Gastroesophageal sphincter (tissue), 4 donors: Measurements from ENCODE around the gene KCP. TPM values are rescaled to one million over a fixed set of nuclear protein-coding genes. Genes with fewer than 3 reads are reported as not detected.

Experiments
- ATAC-seq: fragments of 150-250 bp; one replicate; pipeline ENCODE4 v1.9.1; 2016; ENCODE audit warnings: mild to moderate bottlenecking, moderate library complexity
- H3K27ac ChIP-seq, 4 donors: fragments of 200-600 bp; sonication (generic) in 3 of 4; 1 replicate in 3 of 4; 2 replicates in 1 of 4; pipeline ENCODE4 v1.5.1; 2016 to 2019
- H3K27me3 ChIP-seq: fragments of 200-600 bp; sonication (generic); one replicate; pipeline ENCODE4 v1.5.1; 2019
- H3K36me3 ChIP-seq, 2 donors: fragments of 200-600 bp; sonication (generic); one replicate each; pipeline ENCODE4 v1.5.1; 2019; ENCODE audit warnings: control low read depth in 1 of 2
- H3K4me1 ChIP-seq, 3 donors: fragments of 200-600 bp; sonication (generic); 1 replicate in 2 of 3; 2 replicates in 1 of 3; pipeline ENCODE4 v1.5.1; 2016 to 2019; ENCODE audit warnings: control low read depth in 2 of 3
- H3K4me3 ChIP-seq, 2 donors: fragments of 200-600 bp; sonication (generic); one replicate each; pipeline ENCODE4 v1.5.1; 2019; ENCODE audit warnings: mild to moderate bottlenecking in 1 of 2, moderate library complexity in 1 of 2
- H3K9me3 ChIP-seq, 3 donors: fragments of 200-600 bp; sonication (generic); one replicate each; pipeline ENCODE4 v1.5.1; 2017 to 2019; ENCODE audit warnings: control low read depth in 2 of 3
- EP300 ChIP-seq: sonication (generic); formaldehyde crosslinking; IDR thresholded peaks from one replicate; pipeline ENCODE4 v1.6.1; 2017; ENCODE audit warnings: antibody characterized with exemption, mild to moderate bottlenecking
- POLR2A ChIP-seq, 2 donors: fragments of 450-650 bp; IDR thresholded peaks; one replicate each; pipeline ENCODE4 v1.6.1; 2017; ENCODE audit warnings: antibody characterized with exemption in 2 of 2, mild to moderate bottlenecking in 2 of 2, moderate library complexity in 1 of 2
- POLR2AphosphoS5 ChIP-seq: sonication (generic); formaldehyde crosslinking; IDR thresholded peaks from one replicate; pipeline ENCODE4 v1.6.1; 2017; ENCODE audit warnings: antibody characterized with exemption
- WGBS, 2 donors: methylation state at CpG; one replicate each; pipeline ENCODE4 v1.1.5; 2018; ENCODE audit warnings: low coverage in 1 of 2; 5-methylcytosine and 5-hydroxymethylcytosine counted together
- total RNA-seq, 4 donors: library from RNA; depleted of rRNA; stranded (reverse); fragments of >200 nt; gene quantifications; one replicate each; pipeline ENCODE4 v1.1.0, GENCODE V29; 2016
- TF ChIP-seq, protein P1 (sequence below), 4 experiments: fragments of 200-600 bp in 2 of 4; fragments of 450-650 bp in 2 of 4; sonication (generic) in 1 of 4; IDR thresholded peaks; one replicate each; pipeline ENCODE4 v1.5.1; 2017 to 2019; ENCODE audit warnings: antibody characterized with exemption in 4 of 4, mild to moderate bottlenecking in 2 of 4, moderate library complexity in 2 of 4

Gene KCP
- total RNA-seq, 4 donors from 2014 or later = 0.31 to 0.67 TPM; not detected in 2

DNA sequence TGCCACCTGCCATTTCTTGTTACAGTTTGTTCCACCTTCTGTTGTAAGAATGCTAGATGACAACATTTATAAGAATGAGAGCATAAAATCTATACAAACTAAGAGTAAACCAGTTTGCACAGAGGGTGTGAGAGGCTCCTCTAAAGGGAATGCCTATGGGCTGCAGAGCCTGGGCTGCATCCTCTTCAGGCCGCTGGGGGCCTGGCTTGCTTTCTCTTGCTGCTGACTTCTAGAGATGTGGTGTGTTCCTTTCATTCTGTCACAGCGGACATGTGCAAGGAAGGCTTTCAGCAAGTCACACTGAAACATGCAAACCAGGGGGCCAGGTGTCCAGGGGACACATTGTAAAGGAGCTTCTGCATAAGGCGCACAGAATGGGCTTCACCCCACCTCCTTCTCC, 55.0 kb downstream of the KCP start:
- Histone ChIP-seq H3K9me3 (no peaks in the 10 kb centered on the region), H3K27me3 (no peaks in the 10 kb centered on the region), H3K4me3 (no peak overlapping the region), H3K27ac (peak overlapping the region in 1 of 4 donors; percentile 56), H3K36me3 (peaks cover 0 to 78% of the 10 kb centered on the region in 2 donors), H3K4me1 (peaks cover 0 to 34% (median 23%) of the 10 kb centered on the region in 3 donors)
- TF ChIP-seq, protein P1, sequence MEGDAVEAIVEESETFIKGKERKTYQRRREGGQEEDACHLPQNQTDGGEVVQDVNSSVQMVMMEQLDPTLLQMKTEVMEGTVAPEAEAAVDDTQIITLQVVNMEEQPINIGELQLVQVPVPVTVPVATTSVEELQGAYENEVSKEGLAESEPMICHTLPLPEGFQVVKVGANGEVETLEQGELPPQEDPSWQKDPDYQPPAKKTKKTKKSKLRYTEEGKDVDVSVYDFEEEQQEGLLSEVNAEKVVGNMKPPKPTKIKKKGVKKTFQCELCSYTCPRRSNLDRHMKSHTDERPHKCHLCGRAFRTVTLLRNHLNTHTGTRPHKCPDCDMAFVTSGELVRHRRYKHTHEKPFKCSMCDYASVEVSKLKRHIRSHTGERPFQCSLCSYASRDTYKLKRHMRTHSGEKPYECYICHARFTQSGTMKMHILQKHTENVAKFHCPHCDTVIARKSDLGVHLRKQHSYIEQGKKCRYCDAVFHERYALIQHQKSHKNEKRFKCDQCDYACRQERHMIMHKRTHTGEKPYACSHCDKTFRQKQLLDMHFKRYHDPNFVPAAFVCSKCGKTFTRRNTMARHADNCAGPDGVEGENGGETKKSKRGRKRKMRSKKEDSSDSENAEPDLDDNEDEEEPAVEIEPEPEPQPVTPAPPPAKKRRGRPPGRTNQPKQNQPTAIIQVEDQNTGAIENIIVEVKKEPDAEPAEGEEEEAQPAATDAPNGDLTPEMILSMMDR (IDR thresholded peaks at IDR 0.05) = no peak
- TF ChIP-seq POLR2AphosphoS5 = no peak
- no peak for TF ChIP-seq EP300
- no peak for TF ChIP-seq POLR2A (IDR thresholded peaks at IDR 0.05)
- WGBS, 2 donors = 70 to 80% methylated on average over 1 to 2 of the region's 3 CpGs
- ATAC-seq = no peak

DNA sequence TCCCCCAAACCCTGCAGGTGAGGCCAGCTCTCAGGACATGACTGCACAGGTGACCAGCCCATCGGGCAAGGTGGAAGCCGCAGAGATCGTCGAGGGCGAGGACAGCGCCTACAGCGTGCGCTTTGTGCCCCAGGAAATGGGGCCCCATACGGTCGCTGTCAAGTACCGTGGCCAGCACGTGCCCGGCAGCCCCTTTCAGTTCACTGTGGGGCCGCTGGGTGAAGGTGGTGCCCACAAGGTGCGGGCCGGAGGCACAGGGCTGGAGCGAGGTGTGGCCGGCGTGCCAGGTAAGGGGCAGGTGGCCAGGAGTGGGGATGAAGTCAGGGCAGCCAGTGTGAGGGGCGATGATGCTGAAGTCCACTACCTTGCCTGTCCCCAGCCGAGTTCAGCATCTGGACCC, 56.1 kb downstream of the KCP start:
- peaks cover 0 to 89% of the 10 kb centered on the region in 2 donors for H3K36me3 ChIP-seq
- 100% methylated on average over 1 of the region's 21 CpGs; no CpG with 5 or more reads in 1 of the 2 donors for WGBS, 2 donors

DNA sequence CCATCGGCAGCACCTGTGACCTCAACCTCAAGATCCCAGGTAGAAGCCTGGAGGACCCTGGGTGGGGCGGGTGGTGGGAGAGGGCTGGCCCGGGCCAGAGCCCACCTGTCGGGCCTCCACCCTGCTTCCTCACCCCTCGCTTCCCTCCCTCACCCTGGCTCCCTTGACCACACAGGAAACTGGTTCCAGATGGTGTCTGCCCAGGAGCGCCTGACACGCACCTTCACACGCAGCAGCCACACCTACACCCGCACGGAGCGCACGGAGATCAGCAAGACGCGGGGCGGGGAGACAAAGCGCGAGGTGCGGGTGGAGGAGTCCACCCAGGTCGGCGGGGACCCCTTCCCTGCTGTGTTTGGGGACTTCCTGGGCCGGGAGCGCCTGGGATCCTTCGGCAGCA, 56.7 kb downstream of the KCP start:
- Histone ChIP-seq H3K36me3 (peaks cover 0 to 94% of the 10 kb centered on the region in 2 donors), H3K27me3 (no peaks in the 10 kb centered on the region), H3K4me3 (no peak overlapping the region), H3K9me3 (no peaks in the 10 kb centered on the region), H3K27ac (peak overlapping the region in 2 of 4 donors; percentile 44 to 54), H3K4me1 (peaks cover 0 to 16% (median 8%) of the 10 kb centered on the region in 3 donors)
- WGBS, 2 donors = 50 to 92% methylated on average over 1 to 4 of the region's 23 CpGs
- TF ChIP-seq, protein P1 (IDR thresholded peaks at IDR 0.05) = no peak
- TF ChIP-seq POLR2AphosphoS5 (no peak), EP300 (no peak), POLR2A (IDR thresholded peaks at IDR 0.05) (no peak)
- ATAC-seq = no peak

More for the DNA sequence above, 56.1 kb downstream of the KCP start:
- H3K27me3 ChIP-seq = no peaks in the 10 kb centered on the region
- H3K4me3 ChIP-seq = no peak overlapping the region
- ATAC-seq = no peak
- peaks cover 0 to 22% (median 11%) of the 10 kb centered on the region in 3 donors for H3K4me1 ChIP-seq
- TF ChIP-seq EP300 = no peak
- TF ChIP-seq POLR2AphosphoS5 = no peak
- no peak for TF ChIP-seq POLR2A (IDR thresholded peaks at IDR 0.05)
- TF ChIP-seq, protein P1 (IDR thresholded peaks at IDR 0.05) = no peak
- no peaks in the 10 kb centered on the region for H3K9me3 ChIP-seq
- peak overlapping the region in 2 of 4 donors; percentile 44 to 54 for H3K27ac ChIP-seq

DNA sequence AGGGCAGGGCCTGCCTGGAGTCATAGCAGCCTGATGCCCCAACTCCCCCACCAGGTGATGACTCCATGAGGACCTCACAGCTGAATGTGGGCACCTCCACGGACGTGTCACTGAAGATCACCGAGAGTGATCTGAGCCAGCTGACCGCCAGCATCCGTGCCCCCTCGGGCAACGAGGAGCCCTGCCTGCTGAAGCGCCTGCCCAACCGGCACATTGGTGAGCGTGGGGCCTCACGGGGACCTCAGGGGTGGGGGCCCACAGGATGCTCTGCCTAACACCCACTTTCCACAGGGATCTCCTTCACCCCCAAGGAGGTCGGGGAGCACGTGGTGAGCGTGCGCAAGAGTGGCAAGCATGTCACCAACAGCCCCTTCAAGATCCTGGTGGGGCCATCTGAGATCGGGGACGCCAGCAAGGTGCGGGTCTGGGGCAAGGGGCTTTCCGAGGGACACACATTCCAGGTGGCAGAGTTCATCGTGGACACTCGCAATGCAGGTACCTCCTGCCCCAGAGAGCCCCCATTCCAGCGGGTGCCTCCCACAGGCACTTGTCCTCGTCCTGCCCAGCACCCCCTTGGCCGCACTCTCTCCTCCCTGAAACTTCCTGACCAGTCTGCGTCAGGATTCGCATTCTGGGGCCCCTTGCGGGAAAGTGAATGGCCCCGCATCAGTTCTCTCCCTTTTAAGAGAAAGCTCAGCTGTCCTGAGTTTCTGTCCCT, 57.8 kb downstream of the KCP start:
- 86% methylated on average over 4 of the region's 28 CpGs; no CpG with 5 or more reads in 1 of the 2 donors for WGBS, 2 donors
- no peak for TF ChIP-seq POLR2A (IDR thresholded peaks at IDR 0.05)
- no peak for TF ChIP-seq POLR2AphosphoS5
- TF ChIP-seq, protein P1 (IDR thresholded peaks at IDR 0.05) = no peak
- no peak for TF ChIP-seq EP300
- Histone ChIP-seq H3K27me3 (no peaks in the 10 kb centered on the region), H3K36me3 (peaks cover 0 to 97% of the 10 kb centered on the region in 2 donors), H3K4me1 (peaks cover 0 to 10% (median 3%) of the 10 kb centered on the region in 3 donors), H3K9me3 (no peaks in the 10 kb centered on the region), H3K27ac (peak overlapping the region in 3 of 4 donors; percentile 1 to 54 (median 44)), H3K4me3 (no peak overlapping the region)
- ATAC-seq = no peak
